HPDE6-E6E7 (cell line): Measurements from ENCODE around the gene EIF4G3.
"Not testable (repeated sequence)": the region's sequence is repeated elsewhere in the genome, so short reads cannot be mapped to it uniquely, and the experiment has no call there.

Source experiments
- DNase-seq: peaks from one replicate; pipeline ENCODE4 v3.0.0; 2011; ENCODE audit warnings: missing footprints; ENCODE audit errors: extremely low spot score

Gene EIF4G3, protein sequence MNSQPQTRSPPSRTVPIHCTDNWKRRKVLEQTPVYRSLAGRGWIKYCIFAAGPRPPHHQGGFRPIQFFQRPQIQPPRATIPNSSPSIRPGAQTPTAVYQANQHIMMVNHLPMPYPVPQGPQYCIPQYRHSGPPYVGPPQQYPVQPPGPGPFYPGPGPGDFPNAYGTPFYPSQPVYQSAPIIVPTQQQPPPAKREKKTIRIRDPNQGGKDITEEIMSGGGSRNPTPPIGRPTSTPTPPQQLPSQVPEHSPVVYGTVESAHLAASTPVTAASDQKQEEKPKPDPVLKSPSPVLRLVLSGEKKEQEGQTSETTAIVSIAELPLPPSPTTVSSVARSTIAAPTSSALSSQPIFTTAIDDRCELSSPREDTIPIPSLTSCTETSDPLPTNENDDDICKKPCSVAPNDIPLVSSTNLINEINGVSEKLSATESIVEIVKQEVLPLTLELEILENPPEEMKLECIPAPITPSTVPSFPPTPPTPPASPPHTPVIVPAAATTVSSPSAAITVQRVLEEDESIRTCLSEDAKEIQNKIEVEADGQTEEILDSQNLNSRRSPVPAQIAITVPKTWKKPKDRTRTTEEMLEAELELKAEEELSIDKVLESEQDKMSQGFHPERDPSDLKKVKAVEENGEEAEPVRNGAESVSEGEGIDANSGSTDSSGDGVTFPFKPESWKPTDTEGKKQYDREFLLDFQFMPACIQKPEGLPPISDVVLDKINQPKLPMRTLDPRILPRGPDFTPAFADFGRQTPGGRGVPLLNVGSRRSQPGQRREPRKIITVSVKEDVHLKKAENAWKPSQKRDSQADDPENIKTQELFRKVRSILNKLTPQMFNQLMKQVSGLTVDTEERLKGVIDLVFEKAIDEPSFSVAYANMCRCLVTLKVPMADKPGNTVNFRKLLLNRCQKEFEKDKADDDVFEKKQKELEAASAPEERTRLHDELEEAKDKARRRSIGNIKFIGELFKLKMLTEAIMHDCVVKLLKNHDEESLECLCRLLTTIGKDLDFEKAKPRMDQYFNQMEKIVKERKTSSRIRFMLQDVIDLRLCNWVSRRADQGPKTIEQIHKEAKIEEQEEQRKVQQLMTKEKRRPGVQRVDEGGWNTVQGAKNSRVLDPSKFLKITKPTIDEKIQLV (N-terminal part only)

DNA sequence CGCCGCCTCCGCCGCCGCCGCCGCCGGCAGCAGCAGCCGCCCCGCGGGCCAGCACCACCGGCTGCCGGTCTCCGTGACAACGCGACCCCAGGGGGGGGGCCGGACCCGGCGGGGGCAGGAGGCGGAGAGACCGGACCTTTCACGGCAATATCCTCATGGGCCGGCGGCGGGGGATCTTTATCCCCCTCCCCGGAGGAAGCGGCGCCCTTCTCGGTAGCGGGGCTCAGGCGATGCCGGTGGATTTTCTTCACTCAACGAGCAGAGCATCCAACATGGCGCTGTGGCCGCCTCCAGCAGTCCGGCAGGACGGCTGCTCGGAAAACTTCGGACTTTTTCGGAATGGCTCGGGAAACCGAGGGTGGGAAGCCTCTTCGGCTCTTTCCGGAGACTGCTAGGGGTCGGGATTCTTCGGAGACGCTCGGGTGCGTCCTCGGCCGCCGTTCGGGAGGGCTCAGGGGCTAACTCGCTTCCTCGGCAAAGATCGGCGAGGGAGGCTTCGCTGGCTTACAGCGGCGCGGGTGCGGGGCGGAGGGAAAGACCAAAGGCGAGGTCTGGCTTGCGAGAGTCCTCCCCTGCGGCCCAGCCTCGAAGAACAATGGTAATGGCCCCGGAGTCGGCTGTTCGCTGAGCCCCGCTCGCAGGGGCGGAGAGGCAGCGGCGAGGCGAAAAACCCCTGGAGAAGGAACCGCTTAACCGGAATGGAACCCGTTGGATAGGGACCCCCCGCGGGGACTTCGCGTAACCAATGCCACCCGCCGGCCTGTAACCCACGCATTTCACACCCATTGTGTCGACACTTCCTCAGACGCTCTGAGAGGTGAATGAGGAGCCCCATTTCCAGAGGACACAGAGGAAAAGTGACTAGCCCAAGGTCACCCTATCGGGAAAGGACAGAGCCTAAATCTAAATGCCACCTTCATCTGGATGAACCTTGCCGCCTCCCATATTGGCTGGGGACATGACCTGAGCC, at the start of gene EIF4G3:
Gene EIF4G3 (minus strand): TSS at position 312 of the 970 bp plus-strand sequence. CDS start 174,155 bp downstream, outside the sequence.
- peak; percentile 92 for DNase-seq

DNA sequence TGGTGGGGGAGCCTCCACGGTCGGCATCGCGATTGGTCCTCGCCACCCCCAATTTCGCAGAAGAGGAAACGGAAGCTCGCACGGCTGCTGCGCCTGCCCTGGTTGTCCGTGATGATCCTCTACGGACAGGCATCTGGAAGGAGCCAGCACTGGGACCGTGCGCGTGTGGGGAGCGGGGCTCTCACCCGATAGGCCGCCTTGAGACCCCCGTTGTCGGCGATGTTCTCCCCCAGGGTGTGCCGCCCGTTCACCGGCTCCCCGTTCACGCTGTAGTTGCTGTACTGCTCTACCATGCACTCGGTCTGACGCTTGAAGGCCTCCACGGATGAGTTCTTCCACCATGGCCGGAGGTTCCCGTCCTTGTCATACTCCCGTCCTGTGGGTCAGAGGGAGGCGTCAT, 48.4 kb upstream of the EIF4G3 start:
- DNase-seq, result no peak

DNA sequence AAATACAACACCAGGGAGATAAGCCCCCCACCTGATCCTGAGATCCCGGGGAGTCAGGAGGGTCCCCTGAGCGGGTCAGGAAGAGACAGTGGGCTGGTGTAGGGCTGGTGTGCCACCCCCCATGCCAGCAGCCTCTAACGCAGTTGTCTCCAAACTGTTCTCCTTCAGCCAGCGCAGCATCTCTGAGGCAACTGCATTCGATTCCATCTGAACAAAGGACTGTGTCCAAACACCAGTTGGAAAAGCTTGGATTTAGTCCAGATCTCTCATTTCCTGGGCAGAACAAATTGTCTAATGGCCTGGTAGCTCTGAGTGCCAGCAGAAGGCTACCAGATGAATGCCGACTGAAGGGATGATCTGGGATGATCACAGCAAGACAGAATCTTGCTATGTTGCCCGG, 44.1 kb upstream of the EIF4G3 start:
- DNase-seq, result no peak

DNA sequence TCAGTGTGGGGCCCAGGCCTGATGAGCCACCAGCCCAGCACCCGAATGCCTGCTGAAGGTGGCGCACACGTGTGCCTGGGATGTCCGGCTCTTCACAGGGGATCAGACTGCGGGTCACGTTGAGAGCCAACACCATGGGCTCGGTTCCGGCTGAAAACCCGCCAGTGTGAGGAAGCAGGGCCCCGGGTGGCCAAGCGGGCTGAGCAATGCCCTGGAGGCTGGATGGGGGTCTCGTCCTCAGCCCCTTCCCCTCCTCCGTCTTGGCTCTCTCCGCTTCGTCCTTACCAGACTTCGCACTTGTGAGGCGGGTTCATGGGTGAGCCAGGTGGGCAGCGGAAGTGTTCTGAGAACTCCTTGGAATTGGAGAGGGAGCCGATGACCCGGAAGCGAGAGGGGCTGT, 43.0 kb upstream of the EIF4G3 start:
- no peak for DNase-seq

DNA sequence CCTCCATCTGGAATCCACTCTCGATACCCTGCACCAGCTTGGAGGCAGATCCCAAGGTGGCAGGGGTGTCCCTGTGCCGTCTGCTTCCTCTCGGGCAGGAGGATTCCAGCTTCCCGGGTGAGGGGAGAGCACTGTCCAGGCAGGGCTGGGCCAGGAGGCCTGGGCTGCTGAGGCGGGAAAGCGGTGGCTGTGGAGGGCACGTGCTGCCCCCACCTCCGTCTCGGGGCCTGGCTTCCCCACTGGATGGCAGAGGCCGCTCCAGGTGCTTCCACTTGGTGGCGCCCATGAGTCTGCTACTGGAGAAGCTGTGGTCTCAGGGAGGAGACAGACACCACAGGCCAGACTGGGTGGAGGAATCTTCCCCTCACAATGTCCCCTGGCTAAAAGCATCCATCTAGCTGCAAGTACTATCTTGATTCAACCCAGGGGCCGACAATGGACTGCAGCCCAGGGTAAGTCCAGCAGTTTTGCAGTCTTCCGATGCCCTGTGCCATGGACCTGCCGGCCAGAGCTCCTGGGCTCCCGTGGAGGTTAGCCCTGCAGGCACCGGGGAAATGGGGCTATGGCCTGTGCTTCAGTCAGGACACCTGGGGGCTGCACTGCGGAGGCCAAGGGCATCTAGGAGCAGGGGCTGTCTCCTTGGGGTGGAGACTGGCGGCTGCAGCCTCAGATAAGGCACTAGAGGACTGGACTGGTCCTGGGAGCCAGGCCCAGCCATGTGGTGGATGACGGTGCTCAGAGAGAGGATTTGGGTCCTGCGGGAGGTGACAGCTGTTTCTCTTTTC, 41.3 kb upstream of the EIF4G3 start:
- no peak for DNase-seq

DNA sequence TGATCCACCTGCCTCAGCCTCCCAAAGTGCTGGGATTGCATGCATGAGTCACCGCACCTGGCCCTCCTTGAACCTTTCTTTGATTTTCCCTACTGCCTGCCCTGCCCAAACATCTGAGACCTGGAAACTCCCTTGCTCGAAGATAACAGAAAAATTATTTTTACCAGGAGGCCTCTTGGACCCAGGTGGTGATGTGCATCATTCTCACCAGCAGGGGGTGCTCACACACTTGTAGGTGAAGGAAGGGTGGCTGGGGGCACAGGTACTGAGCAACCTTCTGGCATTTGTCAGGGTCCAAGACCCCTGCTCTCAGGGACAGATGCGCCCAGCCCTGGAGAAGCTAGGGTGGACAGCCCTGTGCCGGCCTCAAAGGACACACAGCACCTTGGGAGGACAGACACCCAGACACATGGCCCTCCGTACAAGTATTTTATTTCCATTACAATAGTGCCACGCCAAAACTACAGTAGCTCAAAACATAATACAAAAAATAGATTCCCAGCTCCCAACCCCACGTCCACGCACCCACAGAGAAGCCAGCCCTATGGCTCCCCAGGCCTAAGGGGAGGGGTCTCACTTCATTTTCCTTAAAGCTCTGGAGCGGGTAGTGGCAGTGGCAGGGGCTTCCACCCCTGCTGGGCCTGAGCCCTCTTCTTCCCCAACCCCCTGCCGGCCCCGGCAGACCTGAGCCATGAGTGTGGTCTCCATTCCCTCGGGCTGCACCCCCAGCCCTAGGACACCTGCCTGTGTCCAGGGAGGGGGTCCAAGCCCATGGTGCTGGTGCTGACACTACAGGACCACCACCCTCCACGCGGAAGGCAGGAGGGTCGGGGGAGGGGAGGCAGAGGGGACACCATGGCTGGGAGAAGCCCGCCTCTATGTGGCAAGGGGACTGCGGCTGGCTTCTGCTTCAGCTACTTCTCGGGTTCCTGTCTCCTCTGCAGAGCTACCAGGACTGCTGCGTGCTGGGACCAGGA, 40.4 kb upstream of the EIF4G3 start:
- no peak for DNase-seq

DNA sequence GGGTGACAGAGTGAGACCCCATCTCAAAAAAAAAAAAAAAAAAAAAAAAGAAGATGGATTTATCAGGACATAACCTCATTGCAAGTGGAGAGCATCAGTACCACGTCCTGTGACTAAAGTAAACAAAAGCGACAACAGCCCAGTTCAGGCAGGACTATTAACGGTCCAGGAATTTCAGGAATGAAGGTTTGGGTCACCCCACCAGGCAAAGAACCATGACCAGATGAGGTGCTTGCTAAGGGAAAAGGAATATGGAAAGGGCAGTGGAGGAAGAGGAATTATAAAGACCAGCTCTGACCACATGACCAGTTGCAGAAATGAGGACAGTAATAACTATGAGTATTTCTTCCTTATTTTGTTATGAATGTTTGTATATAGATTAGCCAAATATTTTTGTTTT, 35.4 kb upstream of the EIF4G3 start:
- DNase-seq, result no peak

DNA sequence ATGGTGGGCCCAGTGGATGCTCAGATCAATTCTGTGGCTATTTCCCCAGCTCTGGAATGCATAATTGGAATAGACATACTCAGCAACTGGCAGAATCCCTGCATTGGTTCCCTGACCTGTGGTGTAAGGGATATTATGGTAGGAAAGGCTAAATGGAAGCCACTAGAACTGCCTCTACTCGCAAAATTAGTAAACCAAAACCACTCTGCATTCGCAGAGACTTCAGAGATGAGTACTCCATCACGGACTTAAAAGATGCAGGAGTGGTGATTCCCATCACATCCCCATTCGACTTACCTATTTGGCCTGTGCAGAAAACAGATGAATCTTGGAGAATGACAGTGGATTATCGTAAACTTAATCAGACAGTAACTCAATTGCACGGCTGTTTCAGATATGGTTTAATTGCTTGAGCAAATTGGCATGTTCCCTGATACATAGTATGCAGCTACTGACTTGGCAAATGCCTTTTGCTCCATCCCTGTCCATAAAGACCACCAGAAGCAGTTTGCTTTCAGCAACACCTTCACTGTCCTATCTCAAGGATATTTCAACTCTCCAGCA, 31.5 kb upstream of the EIF4G3 start:
- not testable (repeated sequence) for DNase-seq

DNA sequence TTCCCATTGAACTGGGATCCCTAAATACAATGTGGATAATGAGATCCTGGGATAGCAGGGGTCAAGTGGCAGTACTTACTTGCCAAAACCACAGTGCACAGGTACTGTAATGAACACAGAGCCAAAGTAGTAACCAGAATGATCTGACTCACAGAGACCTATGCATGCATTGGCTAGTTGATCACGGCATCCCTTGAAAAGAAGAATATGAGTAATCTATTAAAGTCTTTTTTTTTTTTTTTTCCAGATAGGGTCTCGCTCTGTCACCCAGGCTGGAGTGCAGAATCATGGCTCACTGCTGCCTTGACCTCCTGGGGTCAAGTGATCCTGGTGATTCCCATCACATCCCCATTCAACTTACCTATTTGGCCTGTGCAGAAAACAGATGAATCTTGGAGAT, 29.4 kb upstream of the EIF4G3 start:
- DNase-seq, result peak; percentile 56

DNA sequence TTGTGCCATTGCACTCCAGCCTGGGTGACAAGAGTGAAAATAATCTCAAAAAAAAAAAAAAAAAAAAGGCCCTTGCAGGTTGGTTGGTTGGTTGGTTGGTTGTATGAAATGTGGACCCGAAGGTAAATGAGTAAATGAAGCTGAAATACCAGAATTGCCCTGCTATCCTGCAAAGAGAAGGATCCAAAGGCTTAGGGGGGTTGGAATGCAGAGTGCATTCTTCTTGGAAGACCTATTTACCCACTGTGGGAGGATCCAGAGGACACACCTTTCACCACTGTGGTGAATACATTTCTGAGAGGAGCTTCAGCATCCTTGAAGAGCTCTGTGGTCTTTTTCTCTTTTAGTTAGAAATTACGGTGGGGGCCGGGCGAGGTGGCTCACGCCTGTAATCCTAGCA, 28.7 kb upstream of the EIF4G3 start:
- no peak for DNase-seq

DNA sequence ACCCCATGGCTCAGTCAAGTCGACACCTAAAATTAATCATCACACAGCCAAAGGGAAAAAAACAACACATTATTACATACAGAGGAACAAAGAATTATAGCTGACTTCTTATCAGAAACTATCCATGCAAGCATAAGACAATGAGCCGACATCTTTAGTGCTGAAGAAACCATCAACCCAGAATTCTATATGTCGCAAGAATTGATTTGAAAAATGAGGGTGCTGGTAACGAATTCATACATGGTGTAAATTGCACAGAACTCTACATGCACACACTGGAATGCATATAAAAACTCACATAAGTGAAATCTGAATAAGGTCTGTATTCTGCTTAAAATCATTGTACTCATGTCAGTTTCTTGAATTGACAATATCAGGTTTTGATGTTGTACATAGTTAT, 25.0 kb upstream of the EIF4G3 start:
- no peak for DNase-seq

DNA sequence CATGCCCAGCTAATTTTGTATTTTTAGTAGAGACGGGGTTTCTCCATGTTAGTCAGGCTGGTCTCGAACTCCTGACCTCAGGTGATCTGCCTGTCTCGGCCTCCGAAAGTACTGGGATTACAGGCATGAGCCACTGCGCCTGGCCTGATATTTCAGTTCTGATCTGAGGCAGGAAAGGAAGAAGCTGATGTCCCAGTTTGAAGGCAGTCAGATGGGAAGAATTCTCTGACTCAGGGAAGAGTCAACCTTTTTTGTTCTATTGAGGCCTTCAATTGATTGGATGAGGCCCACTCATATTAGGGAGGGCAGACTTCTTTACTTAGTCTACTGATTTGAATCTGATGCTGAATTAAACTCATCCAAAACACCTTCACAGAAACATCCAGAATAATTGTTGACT, 24.5 kb upstream of the EIF4G3 start:
- DNase-seq, result not testable (repeated sequence)

DNA sequence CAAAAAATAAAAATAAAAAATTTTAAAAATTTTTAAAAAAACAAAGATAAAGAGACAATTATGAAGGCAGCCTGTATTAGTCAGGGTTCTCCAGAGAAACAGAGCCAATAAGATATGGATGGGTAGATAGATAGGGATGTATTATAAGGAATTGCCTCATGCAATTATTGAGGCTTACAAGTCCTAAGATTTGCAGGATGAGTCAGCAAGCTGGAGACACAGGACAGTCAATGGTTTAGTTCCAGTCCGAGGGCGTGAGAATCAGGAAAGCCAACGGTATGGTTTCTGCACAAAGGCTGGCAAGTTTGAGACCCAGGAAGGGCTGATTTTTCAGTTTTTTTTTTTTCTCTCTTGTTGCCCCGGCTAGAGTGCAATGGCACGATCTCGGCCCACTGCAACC, 24.1 kb upstream of the EIF4G3 start:
- no peak for DNase-seq

DNA sequence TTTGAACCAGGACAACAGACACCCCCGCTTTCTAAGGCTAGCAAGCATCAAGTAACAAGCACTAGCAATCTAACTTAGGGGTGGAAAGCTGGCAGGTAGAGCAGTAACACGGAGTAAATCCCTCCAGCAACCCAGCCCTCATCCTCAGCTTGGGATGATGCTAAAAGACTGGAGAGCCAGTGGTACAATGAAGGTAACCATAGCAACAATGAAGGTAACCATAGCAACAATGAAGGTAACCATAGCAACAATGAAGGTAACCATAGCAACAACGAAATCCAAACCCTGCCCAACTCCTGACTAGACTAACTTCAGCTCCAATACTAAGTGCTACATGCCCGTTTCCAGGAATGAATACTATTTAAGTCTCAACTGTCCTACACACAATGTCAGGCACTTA, 22.2 kb upstream of the EIF4G3 start:
- DNase-seq, result no peak

DNA sequence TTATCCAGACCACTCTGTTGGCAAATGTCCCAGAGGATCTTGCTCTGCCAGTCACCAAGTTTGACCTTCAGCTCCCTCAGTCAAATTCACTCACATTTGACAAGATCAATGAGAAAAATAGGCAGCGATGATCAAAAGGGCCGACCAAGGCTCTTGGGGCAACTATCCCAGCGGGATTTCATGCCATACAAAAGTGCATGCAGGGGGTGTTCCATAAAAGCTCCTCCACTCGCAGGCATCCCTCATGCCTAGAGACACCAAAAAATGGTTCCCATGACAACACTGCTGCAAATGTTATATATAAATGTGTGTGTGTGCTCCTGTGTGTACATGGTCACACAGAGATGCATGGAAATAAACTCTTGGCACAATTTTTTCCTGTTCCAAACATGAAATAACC, 16.2 kb upstream of the EIF4G3 start:
- DNase-seq, result no peak

DNA sequence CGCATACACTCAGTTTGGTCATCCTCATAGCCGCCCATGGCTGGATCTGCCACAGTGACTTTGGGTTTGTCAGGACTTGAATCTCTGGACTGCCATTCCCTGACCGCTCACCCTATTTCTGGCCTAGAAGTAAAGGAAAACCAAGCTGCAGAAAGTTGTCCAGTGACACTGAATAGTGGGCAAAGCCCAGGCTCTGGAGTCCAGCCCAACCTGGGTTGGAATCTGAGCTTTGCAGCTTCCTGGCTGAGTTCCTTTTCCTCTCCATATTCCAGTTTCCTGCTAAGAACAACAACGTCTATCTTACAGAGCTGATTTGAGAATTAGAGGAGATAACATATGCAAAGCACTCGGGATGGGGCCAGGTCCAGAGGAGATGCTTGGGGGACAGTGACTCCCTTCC, 15.6 kb upstream of the EIF4G3 start:
- no peak for DNase-seq

DNA sequence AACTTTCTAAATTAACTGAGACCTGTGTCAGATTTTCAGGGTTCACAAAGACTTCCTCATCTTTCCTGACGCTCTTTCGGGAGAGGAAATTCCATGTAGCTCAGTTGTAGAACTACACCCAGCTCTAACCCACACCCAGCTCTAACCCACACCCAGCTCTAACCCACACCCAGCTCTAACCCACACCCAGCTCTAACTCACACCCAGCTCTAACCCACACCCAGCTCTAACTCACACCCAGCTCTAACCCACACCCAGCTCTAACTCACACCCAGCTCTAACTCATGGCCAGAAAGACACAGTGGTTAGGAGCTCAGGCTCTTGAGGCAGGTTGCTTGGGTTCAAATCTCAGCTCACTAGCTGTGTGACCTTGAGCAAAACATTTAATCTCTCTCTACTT, 14.1 kb upstream of the EIF4G3 start:
- not testable (repeated sequence) for DNase-seq

DNA sequence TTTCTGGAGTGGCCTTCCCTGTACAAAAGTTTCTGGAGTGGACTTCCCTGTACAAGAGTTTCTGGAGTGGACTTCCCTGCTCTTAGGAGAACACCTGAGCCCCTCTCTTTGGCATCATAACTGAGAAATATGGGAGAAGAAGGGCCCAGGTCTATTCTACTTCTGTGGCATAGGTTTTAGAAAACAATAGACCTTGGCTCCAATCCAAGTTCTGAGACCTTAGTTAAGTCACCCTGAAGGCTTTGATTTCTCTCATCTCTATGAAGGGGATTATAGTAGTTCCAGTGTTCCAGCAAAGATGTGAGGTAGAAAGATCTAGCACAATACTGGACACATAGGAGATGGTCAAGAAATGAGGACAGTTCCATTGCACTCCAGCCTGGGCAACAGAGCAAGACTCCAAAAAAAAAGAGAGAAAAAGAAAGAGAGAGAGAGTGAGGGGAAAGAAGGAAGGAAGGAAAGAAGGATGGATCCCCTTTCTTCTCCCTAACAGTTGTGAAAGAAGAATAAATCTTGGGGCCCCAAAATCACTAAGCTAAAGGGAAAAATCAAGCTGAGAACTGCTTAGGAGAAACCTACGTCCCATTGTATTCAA, 13.3 kb upstream of the EIF4G3 start:
- no peak for DNase-seq
